OCI-LY3 (cell line): Measurements from ENCODE around the gene KIF5B.

Experiments
- H2AFZ ChIP-seq: fragments of 200-600, 300-600 bp; shearing (Covaris generic); 2 replicates; pipeline ENCODE4 v1.6.0; 2014; ENCODE audit warnings: antibody characterized with exemption, low read depth, low read length
- H3K27ac ChIP-seq: fragments of 200-600, 300-600 bp; sonication (generic); 2 replicates; pipeline ENCODE4 v1.5.1; 2014; ENCODE audit warnings: mild to moderate bottlenecking, low read length, moderate library complexity, mixed read lengths
- H3K27me3 ChIP-seq: fragments of 200-600, 300-600 bp; sonication (generic); 2 replicates; pipeline ENCODE4 v1.6.1; 2014; ENCODE audit warnings: low read depth, low read length, mixed read lengths
- H3K36me3 ChIP-seq: fragments of 200-600, 300-600 bp; sonication (generic); replicated peaks from 2 replicates; pipeline ENCODE3; 2014; ENCODE audit warnings: low read depth, low read length, mixed read lengths
- H3K4me1 ChIP-seq: fragments of 300-600, 200-600 bp; sonication (generic); 2 replicates; pipeline ENCODE4 v1.6.1; 2014; ENCODE audit warnings: low read length, mixed read lengths
- H3K4me2 ChIP-seq: fragments of 200-600, 300-600 bp; sonication (generic); 2 replicates; pipeline ENCODE4 v1.6.1; 2014; ENCODE audit warnings: low read length, mixed read lengths
- H3K4me3 ChIP-seq: fragments of 300-600, 200-600 bp; sonication (generic); 2 replicates; pipeline ENCODE4 v1.5.1; 2014; ENCODE audit warnings: antibody characterized with exemption, mild to moderate bottlenecking, low read length, moderate library complexity
- H3K79me2 ChIP-seq: fragments of 300-600, 200-600 bp; shearing (Covaris generic); 2 replicates; pipeline ENCODE4 v1.6.1; 2014; ENCODE audit warnings: mild to moderate bottlenecking, low read length, mixed read lengths
- H3K9ac ChIP-seq: fragments of 300-600, 200-600 bp; shearing (Covaris generic); 2 replicates; pipeline ENCODE4 v1.6.0; 2014; ENCODE audit warnings: mild to moderate bottlenecking, low read length, moderate library complexity
- H3K9me3 ChIP-seq: fragments of 200-600, 300-600 bp; shearing (Covaris generic); 2 replicates; pipeline ENCODE4 v1.6.1; 2014; ENCODE audit warnings: low read length, mixed read lengths; ENCODE audit not compliant: insufficient read depth
- H4K20me1 ChIP-seq: fragments of 200-600, 300-600 bp; sonication (generic); 2 replicates; pipeline ENCODE4 v1.6.1; 2016; ENCODE audit warnings: low read length, mixed read lengths; ENCODE audit not compliant: insufficient read depth
- EZH2phosphoT487 ChIP-seq: fragments of 200-600 bp; shearing (Covaris generic); IDR thresholded peaks from 2 replicates; pipeline ENCODE4 v1.6.1; 2018; ENCODE audit warnings: antibody characterized with exemption, mixed run types, low read depth
- TF ChIP-seq, protein P1 (sequence below): fragments of 200-600, 300-600 bp; sonication (generic); IDR thresholded peaks from 2 replicates; pipeline ENCODE4 v1.5.1; 2014; ENCODE audit warnings: antibody characterized with exemption, low read length, low read depth

KIF5B gene

DNA sequence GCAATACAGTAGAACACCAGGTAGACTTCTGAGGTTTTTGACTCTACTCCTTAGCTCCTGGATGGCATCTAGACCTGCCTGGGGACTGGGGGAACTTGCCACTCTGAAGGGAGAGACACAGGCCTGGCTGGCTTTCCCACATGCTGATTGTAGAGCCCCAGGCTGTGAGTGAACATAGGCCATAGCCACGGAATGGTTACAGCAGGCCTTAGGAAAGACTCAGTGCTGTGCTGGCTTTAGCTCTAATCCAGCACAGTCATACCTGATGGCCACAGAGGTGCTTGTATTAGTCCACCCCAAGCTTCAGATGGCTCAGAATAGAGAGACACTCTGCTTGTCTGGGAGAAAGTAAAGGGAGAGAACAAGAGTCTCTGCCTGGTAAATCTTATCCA lies 92.6 kb downstream of the KIF5B start:
- Histone ChIP-seq H3K9ac (no peak overlapping the region), H3K27me3 (no peaks in the 10 kb centered on the region), H4K20me1 (no peaks in the 10 kb centered on the region), H3K4me2 (no peak overlapping the region), H3K79me2 (no peaks in the 10 kb centered on the region), H3K4me3 (no peak overlapping the region), H3K4me1 (peaks cover 8% of the 10 kb centered on the region; the same call in 1 of the 2 replicates), H3K36me3 (no peaks in the 10 kb centered on the region), H3K9me3 (no peaks in the 10 kb centered on the region), H3K27ac (no peak overlapping the region), H2AFZ (no peak overlapping the region)
- TF ChIP-seq, protein P1, sequence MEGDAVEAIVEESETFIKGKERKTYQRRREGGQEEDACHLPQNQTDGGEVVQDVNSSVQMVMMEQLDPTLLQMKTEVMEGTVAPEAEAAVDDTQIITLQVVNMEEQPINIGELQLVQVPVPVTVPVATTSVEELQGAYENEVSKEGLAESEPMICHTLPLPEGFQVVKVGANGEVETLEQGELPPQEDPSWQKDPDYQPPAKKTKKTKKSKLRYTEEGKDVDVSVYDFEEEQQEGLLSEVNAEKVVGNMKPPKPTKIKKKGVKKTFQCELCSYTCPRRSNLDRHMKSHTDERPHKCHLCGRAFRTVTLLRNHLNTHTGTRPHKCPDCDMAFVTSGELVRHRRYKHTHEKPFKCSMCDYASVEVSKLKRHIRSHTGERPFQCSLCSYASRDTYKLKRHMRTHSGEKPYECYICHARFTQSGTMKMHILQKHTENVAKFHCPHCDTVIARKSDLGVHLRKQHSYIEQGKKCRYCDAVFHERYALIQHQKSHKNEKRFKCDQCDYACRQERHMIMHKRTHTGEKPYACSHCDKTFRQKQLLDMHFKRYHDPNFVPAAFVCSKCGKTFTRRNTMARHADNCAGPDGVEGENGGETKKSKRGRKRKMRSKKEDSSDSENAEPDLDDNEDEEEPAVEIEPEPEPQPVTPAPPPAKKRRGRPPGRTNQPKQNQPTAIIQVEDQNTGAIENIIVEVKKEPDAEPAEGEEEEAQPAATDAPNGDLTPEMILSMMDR: no peak
- no peak for TF ChIP-seq EZH2phosphoT487

DNA sequence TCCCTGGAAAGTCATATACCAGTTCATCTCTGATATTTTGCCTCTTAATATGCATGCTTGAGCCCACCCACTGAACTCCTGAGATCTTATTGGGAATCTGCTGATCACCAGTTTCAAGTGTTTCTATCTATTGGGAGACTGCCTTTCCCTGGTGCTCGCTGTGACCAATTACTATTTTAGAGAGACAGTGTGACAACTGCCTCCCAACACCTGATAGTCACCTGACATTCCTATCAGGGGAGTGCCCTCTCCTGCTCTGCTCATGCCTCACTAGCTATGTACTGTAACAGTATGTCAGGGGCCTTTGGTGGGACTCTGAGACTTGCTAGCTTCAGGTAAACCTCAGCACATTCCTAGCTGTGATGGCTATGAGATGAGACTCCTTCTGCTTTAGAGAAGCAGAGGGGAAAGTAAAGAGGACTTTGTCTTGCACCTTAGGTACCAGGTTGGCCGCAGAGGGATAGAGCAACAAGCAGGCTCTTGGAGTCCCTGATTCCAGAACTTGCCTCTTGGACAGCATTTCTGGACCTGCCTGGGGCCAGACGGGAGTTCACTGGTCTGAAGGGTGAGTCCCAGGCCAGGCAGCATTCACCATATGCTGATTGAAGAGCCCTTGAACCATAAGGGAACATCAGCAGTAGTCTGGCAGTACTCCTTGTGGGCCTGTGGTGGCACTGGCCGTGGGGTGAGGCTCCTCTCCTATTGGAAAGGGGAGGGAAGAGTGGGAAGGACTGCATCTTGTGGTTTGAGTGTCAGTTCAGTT lies 93.2 kb downstream of the KIF5B start:
- no peak overlapping the region for H2AFZ ChIP-seq
- no peak overlapping the region for H3K4me2 ChIP-seq
- no peaks in the 10 kb centered on the region for H3K36me3 ChIP-seq
- no peak overlapping the region for H3K4me3 ChIP-seq
- no peak for TF ChIP-seq EZH2phosphoT487
- TF ChIP-seq, protein P1: no peak
- H3K4me1 ChIP-seq: peaks cover 8% of the 10 kb centered on the region; the same call in 1 of the 2 replicates
- H3K9me3 ChIP-seq: no peaks in the 10 kb centered on the region
- H3K27ac ChIP-seq: no peak overlapping the region
- H4K20me1 ChIP-seq: no peaks in the 10 kb centered on the region
- no peaks in the 10 kb centered on the region for H3K79me2 ChIP-seq
- no peak overlapping the region for H3K9ac ChIP-seq
- no peaks in the 10 kb centered on the region for H3K27me3 ChIP-seq

DNA sequence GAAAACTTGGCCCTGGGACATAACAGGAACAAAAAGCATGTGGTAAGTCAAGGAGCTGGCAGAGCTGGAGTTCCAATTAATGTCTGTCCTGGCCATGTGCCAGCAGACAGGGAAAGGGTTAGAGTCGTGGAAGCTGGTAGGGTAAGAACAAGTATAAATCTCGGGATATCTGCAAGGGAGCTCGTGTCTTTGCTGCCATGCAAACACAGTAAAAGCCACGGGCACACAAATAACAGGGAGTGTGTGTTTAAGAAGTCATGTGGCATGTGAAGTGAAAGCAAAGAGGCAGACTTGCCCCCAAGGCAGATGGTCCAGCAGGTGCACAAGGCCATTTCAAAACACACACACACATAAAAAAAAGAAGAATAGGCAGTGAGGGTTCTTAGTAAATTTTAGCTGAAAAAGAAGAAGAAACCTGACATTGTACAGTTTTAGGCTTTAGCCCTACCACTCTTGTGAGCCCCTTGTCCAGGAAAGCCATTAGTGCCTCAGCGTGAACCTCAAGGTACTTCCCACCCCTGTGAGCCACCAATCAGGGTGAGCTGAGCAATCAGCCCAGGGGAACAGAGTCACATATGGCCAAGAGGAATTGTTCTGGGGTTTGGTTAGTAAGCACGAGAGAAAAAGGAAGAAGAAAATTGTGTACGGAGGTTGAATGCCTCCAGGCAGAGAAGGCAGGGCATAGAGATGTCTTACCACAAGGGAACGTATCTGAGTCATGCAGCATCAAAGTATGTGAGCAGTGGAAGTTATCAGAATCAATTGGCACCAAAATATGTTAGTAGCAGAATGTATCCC lies 94.7 kb downstream of the KIF5B start:
- Histone ChIP-seq H3K79me2 (no peaks in the 10 kb centered on the region), H3K27me3 (no peaks in the 10 kb centered on the region), H3K4me3 (peak overlapping the region; percentile 35; the same call in 1 of the 2 replicates), H3K4me1 (peaks cover 8% of the 10 kb centered on the region; the same call in 1 of the 2 replicates), H3K9me3 (no peaks in the 10 kb centered on the region), H4K20me1 (no peaks in the 10 kb centered on the region), H2AFZ (no peak overlapping the region), H3K9ac (no peak overlapping the region), H3K4me2 (peak overlapping the region; percentile 54), H3K36me3 (no peaks in the 10 kb centered on the region), H3K27ac (peak overlapping the region; percentile 26; the same call in 1 of the 2 replicates)
- TF ChIP-seq, protein P1: no peak
- TF ChIP-seq EZH2phosphoT487: no peak

DNA sequence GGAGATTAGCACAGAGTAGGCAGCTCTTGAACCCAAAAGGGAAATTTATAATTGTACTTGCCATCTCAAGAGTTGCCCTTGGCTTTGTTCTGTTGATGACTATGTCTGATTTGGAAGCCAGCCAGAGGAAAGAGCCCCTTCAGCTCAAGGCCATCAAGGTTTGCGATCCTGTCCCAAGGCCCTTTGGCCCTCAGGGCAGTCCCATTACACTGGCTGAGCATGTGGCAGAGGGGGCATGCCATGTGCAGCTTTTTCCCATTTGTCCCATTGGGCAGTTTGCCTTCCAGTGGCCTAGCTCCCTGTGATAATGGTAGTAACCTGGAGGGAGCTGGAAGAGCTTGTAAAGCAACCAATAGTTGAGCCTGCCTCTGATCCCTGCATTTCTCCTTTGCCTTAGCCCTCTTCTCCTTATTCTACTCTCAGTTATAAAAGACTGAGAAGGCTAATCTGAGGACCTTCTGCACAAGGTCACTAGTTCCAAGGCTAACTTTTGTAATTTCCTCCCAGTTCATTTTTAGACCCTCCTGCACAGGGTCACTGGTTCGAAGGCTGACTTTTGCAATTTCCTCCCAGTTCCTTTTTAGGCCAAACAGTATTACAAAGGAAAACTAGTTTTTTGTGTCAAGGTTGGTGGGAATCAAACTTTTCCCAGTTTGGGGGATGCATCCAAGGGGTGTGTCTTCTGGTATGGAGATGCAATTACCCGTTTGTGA lies 96.6 kb downstream of the KIF5B start:
- Histone ChIP-seq H3K27ac (no peak overlapping the region), H3K36me3 (no peaks in the 10 kb centered on the region), H3K9ac (no peak overlapping the region), H3K4me1 (peaks cover 8% of the 10 kb centered on the region; the same call in 1 of the 2 replicates), H2AFZ (no peak overlapping the region), H3K9me3 (no peaks in the 10 kb centered on the region), H3K4me3 (no peak overlapping the region), H3K79me2 (no peaks in the 10 kb centered on the region), H4K20me1 (no peaks in the 10 kb centered on the region), H3K4me2 (no peak overlapping the region), H3K27me3 (no peaks in the 10 kb centered on the region)
- TF ChIP-seq, protein P1: no peak
- TF ChIP-seq EZH2phosphoT487: no peak
